ENCODE measurements around the gene SULT4A1. TPM values are rescaled to one million over a fixed set of nuclear protein-coding genes. Genes with fewer than 3 reads are reported as not detected.
"Not testable (repeated sequence)": the region's sequence is repeated elsewhere in the genome, so short reads cannot be mapped to it uniquely, and the experiment has no call there.

The SULT4A1 gene
- total RNA-seq, 1 donor: not detected

DNA sequence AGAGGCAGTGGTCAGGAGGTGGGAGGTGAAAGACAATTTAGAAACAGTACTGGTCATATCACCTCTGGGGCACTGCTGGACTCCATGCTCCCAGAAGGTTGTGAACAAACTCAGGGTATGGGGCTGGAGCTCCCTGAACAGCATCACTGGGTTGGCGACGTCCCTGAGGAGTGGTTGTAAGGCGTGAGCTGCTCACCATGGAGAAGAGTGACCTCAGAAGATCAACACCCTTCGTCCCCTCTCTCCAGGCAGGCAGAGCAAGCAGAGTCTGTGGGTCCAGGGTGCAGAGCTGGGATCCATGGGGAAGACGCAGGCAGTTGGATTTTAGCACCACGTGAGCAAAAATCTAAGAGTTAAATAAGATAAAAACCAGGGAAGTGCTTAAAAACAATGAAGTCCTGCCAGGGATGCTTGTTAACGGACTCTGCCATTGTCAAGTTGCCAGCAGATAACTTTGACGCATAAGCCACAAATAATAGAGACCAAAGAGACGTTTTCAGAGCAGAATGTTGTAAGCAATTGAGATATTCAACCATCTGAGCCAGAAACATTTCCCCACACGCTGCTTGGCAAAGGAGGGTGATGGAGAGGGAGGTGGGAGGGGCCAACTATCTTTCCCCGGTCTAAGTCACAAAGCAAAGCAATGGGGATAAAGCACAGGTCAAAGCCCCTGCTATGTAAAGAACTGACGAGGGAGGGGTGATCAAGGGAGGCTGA is 15.9 kb upstream of the SULT4A1 start:
- TF ChIP-seq, protein P1, sequence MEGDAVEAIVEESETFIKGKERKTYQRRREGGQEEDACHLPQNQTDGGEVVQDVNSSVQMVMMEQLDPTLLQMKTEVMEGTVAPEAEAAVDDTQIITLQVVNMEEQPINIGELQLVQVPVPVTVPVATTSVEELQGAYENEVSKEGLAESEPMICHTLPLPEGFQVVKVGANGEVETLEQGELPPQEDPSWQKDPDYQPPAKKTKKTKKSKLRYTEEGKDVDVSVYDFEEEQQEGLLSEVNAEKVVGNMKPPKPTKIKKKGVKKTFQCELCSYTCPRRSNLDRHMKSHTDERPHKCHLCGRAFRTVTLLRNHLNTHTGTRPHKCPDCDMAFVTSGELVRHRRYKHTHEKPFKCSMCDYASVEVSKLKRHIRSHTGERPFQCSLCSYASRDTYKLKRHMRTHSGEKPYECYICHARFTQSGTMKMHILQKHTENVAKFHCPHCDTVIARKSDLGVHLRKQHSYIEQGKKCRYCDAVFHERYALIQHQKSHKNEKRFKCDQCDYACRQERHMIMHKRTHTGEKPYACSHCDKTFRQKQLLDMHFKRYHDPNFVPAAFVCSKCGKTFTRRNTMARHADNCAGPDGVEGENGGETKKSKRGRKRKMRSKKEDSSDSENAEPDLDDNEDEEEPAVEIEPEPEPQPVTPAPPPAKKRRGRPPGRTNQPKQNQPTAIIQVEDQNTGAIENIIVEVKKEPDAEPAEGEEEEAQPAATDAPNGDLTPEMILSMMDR (IDR thresholded peaks at IDR 0.05; ENCODE audit: insufficient read depth, low read length): no peak
- peak; percentile 94 for DNase-seq (ENCODE audit: low read depth)
- no peak overlapping the region for H3K4me3 ChIP-seq (ENCODE audit: low read depth, low read length)

DNA sequence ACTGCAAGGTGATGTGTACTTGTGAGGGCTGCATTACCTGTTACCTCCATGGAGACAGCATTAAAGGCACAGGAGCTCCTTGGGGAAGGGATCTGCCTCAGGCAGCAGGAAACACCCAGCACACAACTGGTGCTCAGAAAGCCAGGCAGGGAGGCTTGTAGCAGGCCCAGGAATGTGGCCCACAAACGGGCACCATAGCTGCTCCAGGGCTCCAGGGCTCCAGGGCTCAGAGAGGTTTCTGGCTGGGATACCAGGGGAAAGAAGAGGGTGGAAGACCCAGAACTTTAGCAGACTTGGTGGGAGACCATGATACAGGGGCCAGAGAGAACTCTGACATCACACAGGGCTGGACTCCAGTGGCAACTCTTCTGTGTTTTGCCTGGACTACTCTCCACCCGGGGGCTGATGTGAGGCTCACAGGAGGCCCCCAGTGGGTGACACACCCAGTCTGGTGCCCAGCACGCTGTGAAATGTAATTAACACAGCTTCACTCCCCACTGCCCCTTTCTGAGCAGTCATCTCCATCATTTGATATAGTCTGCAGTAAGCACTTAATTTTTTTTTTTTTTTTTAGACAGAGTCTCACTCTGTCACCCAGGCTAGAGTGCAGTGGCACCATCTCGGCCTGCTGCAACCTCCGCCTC is 14.7 kb upstream of the SULT4A1 start:
- no peak overlapping the region for H3K4me3 ChIP-seq (ENCODE audit: low read depth, low read length)
- TF ChIP-seq, protein P1 (IDR thresholded peaks at IDR 0.05; ENCODE audit: insufficient read depth, low read length): no peak
- no peak for DNase-seq (ENCODE audit: low read depth)

DNA sequence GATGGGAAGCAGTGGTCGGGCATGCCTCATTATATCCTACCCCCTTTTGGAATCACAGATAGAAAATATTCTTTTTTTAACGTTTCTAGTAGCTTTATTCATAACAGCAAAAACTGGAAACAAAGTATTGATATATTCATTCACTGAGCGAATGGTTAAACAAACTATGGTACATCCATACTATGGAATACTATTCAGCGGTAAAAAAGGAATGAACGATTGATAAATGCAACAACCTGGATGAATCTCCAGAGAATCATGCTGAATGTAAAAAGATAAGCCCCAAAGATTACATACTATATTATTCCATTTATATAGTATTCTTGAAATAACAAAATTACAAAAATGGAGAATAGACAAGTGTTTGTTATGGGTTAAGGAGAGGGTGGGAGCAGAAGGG is 7.5 kb upstream of the SULT4A1 start:
- no peak overlapping the region for H3K4me3 ChIP-seq (ENCODE audit: low read depth, low read length)
- TF ChIP-seq, protein P1 (IDR thresholded peaks at IDR 0.05; ENCODE audit: insufficient read depth, low read length): no peak
- no peak for DNase-seq (ENCODE audit: low read depth)

DNA sequence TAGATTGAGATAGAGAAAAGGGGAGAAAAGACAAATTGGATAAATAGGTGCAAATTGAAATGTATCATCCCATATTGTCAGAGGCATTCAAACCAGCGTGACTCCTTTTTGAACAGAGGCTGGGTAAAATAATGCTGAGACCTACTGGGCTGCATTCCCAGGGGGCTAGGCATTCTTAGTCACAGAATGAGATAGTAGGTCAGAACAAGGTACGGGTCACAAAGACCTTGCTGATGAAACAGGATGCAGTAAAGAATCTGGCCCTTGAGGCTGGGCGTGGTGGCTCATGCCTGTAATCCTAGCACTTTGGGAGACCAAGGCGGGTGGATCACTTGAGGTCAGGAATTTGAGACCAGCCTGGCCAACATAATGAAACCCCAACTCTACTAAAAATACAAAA is 6.7 kb upstream of the SULT4A1 start:
- not testable (repeated sequence) for H3K4me3 ChIP-seq (ENCODE audit: low read depth, low read length); DNase-seq (ENCODE audit: low read depth)

GRCh38 chr22:43867839-43868635 is 5.7 kb upstream of the SULT4A1 start:
- DNase-seq (ENCODE audit: low read depth): peak; percentile 76
- no peak overlapping the region for H3K4me3 ChIP-seq (ENCODE audit: low read depth, low read length)
- TF ChIP-seq, protein P1 (IDR thresholded peaks at IDR 0.05; ENCODE audit: insufficient read depth, low read length): no peak

DNA sequence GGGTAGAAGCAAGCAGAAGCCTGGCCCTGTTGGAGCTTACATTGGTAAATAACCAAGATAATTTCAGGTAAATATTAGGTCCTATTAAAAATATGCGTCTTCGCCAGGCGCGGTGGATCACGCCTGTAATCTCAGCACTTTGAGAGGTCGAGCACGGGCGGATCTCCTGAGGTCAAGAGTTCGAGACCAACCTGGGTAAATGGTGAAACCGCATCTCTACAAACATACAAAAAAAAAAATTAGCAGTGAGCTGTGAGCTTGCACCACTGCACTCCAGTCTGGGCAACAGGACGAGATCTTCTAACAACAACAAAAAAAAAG is 529 bp upstream of the SULT4A1 start:
- TF ChIP-seq, protein P1 (IDR thresholded peaks at IDR 0.05; ENCODE audit: insufficient read depth, low read length): no peak
- peak overlapping the region; percentile 40 for H3K4me3 ChIP-seq (ENCODE audit: low read depth, low read length)
- no peak for DNase-seq (ENCODE audit: low read depth)

DNA sequence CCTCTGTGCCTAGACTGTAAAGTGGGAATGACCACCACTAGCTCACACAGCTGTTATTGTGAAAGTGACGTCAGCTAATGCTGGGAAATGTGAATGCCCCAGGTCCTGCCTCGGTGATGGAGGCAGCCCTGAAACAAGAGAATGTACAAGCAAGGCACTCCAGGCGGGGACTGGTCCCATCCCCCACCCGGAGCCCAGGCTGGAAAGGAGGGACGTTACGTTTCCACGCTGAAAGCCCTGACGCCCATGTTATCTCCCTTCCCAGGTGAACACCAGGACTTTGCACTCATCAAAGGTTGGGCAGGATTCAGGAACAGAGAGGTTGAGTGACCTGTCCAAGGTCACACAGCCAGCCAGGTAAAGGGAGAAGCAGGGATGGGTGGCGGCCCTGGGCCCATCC is 784 bp downstream of the SULT4A1 start:
- peak overlapping the region; percentile 60 for H3K4me3 ChIP-seq (ENCODE audit: low read depth, low read length)
- DNase-seq (ENCODE audit: low read depth): peak; percentile 17
- TF ChIP-seq, protein P1 (IDR thresholded peaks at IDR 0.05; ENCODE audit: insufficient read depth, low read length): no peak
